Cerebellar nuclear complex (tissue), 1 donor: Measurements from ENCODE around the gene LUZP1.

Experiments
- DNase-seq, 2 experiments: peaks; one replicate each; lab custom pipeline; 2025; lab: John Stamatoyannopoulos, UW

Gene LUZP1

GRCh38 chr1:23084880-23085279, 83.8 kb downstream of the LUZP1 start:
- DNase-seq = no peak

- no peak for DNase-seq
Observed at GRCh38 chr1:23083714-23084480, 84.8 kb downstream of the LUZP1 start.

GRCh38 chr1:23081376-23081775, 87.3 kb downstream of the LUZP1 start:
- no peak for DNase-seq

GRCh38 chr1:23080885-23081284, 87.8 kb downstream of the LUZP1 start:
- DNase-seq = no peak

GRCh38 chr1:23079025-23079424, 89.6 kb downstream of the LUZP1 start:
- DNase-seq = no peak

GRCh38 chr1:23074012-23074411, 94.6 kb downstream of the LUZP1 start:
- DNase-seq = no peak

DNA sequence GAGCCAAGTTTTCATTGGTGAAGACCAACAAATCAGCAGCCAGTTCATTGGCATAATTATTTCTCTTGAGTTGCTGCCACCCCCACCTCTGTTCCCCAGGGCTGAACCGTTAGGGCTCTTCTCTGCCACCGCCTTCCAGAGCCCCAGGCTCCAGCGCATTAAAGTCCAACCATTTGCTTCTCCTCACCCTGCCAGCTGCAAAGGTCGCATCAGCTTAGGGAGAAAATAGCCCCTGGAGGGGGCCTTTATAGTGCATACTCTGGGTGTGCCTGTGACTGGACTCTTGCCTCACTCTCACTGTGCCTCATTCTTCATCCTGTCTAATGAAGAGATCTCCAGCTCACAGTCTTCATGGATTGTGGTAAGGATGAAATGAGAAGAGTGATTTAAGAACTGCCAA, 99.0 kb downstream of the LUZP1 start:
- DNase-seq = no peak

- DNase-seq = no peak
Observed at GRCh38 chr1:23069149-23069548, 99.5 kb downstream of the LUZP1 start.

- DNase-seq = no peak
Observed at GRCh38 chr1:23066075-23066474, 102.6 kb downstream of the LUZP1 start.

GRCh38 chr1:23065385-23065784, 103.3 kb downstream of the LUZP1 start:
- no peak for DNase-seq

DNA sequence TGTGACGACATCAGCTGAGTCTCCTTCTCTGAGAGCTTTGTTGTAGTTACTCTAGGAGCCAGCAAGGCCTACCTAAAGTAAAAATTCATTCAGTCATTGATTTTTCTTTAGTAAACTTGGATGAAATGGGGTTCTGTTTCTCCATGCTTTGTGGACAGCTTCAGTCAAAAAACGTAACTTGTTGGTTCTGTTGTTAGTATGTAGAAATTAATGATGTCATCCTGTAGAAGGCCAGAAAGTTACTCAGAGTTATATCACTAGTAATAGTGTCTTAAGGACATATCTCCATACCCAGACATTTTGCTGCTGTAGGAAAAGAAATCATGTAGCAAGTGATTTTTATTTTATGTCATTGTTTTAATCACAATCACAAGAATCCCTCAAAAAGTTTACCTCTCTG, 106.4 kb downstream of the LUZP1 start:
- no peak for DNase-seq

- DNase-seq = no peak
Observed at GRCh38 chr1:23057301-23057700, 111.4 kb downstream of the LUZP1 start.

- no peak for DNase-seq
Observed at GRCh38 chr1:23051290-23051909, 117.3 kb downstream of the LUZP1 start.

DNA sequence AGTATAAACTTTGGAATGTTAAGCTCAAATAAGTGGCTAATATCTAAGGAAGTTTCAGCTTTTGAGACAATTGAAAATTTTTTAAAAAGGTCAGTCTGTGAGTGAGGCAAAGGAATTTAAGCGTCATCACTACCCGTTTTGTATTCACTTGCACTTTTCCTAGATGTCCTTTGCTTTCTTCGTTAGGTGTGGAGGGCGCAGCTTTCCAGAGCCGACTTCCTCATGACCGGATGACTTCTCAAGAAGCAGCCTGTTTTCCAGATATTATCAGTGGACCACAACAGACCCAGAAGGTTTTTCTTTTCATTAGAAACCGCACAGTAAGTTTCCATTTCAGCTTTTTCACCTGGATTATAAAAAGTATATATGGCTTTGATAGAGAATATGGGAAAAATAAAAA, 118.5 kb downstream of the LUZP1 start:
- no peak for DNase-seq

GRCh38 chr1:23044035-23044434, 124.6 kb downstream of the LUZP1 start:
- DNase-seq = no peak

DNA sequence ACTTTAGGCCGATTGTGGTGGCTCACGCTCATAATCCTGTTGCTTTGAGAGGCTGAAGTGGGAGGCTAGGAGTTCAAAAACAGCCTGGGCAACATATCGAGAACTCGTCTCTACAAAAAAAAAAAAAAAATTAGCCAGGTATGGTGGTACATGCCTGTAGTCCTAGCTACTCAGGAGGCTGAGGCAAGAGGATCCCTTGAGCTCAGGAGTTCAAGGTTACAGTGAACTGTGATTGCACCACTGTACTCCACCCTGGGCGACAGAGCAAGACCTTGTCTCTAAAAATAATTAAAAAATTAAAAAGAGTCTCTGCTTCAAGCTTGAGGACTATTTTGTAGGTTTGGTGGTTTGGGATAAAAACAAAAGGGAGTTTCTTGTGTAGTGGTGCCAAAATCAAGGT, 128.1 kb downstream of the LUZP1 start:
- DNase-seq = no peak

DNA sequence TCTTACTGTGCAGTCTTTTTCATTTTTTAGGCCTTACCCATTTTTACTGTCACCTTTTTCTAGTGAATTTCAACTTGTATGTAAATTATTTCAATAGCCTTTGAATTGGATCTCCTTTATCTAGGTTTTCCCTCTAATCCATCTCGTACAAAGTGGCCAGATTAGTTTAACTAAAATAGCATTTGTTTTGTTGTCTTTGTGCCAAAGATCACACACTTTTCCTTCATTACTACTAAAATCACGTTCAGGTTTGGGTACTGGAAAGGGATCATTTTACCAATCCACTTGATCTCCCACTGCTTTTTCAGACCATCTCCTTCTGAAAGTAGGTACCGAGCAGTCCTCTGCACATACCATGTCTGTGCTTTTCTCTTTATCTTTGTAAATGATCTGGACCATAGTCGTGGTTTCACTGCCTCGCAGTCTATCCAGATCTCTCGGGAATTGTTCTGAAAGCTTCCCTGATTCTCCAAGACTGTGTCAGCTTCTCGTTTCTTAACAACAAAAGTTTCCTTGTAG, 129.3 kb downstream of the LUZP1 start:
- DNase-seq = no peak

DNA sequence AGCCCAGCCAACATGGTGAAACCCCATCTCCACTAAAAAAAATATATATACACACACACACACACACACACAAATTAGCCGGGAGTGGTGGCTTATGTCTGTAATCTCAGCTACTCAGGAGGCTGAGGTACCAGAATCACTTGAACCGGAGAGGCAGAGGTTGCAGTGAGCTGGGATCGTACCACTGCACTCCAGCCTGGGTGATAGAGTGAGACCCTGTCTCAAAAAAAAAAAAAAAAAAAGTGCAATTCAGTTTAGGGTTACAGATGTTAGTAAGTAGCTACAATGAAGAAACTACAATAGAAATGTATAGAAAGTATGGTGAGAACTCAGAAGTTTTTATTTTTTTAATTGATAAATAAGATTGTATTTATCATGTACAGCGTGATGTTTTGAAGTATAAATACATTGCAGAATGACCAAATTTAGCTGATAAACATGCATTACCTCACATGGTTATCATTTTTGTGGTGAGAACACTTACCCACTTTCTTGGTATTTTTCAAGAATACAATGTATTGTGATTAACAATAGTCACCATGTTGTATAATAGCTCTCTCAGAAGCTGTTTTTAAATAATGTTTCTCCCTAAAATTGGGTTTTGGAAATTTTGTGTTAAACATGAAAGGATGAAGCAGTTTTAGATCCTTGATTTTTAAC, 131.4 kb downstream of the LUZP1 start:
- DNase-seq = no peak

DNA sequence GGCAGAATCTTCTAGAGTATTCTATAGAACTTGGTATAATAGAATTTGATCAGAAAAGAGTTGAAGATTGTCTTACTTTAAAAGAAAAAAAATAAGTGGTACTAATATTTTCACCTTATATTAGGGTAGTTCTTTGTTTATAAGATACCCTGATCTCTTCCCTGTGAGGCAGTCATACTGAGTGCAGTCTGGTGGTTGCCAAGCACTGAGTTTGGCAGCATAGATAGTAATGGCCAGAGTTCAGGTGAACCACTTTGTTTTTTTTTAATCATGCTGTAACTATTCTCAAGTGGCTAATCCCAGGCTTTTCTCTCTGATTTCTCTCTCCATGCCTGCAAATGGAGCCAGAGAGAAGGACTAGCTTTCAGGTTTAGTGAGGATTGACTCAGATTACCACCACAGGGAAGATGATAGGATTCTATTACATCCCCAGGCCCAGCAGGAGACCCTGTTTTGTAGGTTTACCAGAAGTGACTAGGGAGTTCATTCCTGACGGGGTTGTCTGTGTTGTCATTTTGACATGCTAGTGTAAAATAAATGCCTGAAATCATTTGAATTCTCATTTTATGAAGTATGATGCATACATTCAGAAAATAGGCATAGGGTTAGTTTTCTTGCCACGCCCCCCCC, 132.7 kb downstream of the LUZP1 start:
- no peak for DNase-seq
